ENCODE measurements around the gene CTXND2. TPM values are rescaled to one million over a fixed set of nuclear protein-coding genes. Genes with fewer than 3 reads are reported as not detected.
"Not testable (repeated sequence)": the region's sequence is repeated elsewhere in the genome, so short reads cannot be mapped to it uniquely, and the experiment has no call there.

Gene CTXND2
- total and polyA plus RNA-seq, 2 of the 8 experiments (the other 6 are each of a cell fraction or from before 2014, with no cell fraction given): not detected

- WGBS, 2 experiments (ENCODE audit: extremely low coverage in 1 of 2, insufficient coverage in 1 of 2, insufficient read length in 1 of 2, insufficient replicate concordance in 2 of 2, low coverage in 1 of 2, low lambda C conversion rate in 2 of 2, missing lambda C conversion rate in 1 of 2): 90% methylated on average over 6 of the region's 6 CpGs; no CpG with 5 or more reads in 1 of the 2 experiments
- H3K4me2 ChIP-seq (ENCODE audit: insufficient read depth in 1 of 2, low read depth in 2 of 2, low read length in 2 of 2); H3K4me3 ChIP-seq (ENCODE audit: extremely low read depth in 1 of 4, insufficient read depth in 2 of 4, low read depth in 3 of 4, low read length in 4 of 4); H3K4me1 ChIP-seq (replicated peaks in 1 of 4; ENCODE audit: control insufficient read depth in 3 of 4, insufficient read depth in 4 of 4, low read length in 3 of 4); H4K5ac ChIP-seq (ENCODE audit: insufficient read length, low read depth, low read length); DNase-seq (ENCODE audit: low read depth in 1 of 2, low spot score in 2 of 2); H2AK5ac ChIP-seq (ENCODE audit: low read depth, low read length); H3K23ac ChIP-seq (ENCODE audit: insufficient read length); H3K9me3 ChIP-seq (ENCODE audit: insufficient read depth in 2 of 2, low read depth in 1 of 2, low read length in 1 of 2); H3K79me1 ChIP-seq (ENCODE audit: low read depth, low read length); H2BK12ac ChIP-seq (ENCODE audit: low read depth, low read length); H2BK15ac ChIP-seq (ENCODE audit: low read length); H3K14ac ChIP-seq (ENCODE audit: insufficient read length); H4K20me1 ChIP-seq (replicated peaks in 1 of 2; ENCODE audit: control insufficient read depth in 1 of 2, insufficient read depth in 2 of 2, low read length in 2 of 2); H3K4ac ChIP-seq (replicated peaks; ENCODE audit: insufficient read length, low read depth, low read length); H2BK5ac ChIP-seq (ENCODE audit: low read depth, low read length); CTCF ChIA-PET (ENCODE audit: partially characterized antibody); H3K56ac ChIP-seq (replicated peaks; ENCODE audit: insufficient read length, low read depth, low read length); POLR2A ChIA-PET (ENCODE audit: partially characterized antibody); H2AFZ ChIP-seq (ENCODE audit: low read length); H3K9ac ChIP-seq (replicated peaks in 1 of 4; ENCODE audit: extremely low read depth in 1 of 4, low read depth in 3 of 4, low read length in 3 of 4); H2BK20ac ChIP-seq (ENCODE audit: low read length); H4K91ac ChIP-seq (replicated peaks; ENCODE audit: insufficient read length, low read length); H4K8ac ChIP-seq (ENCODE audit: extremely low read depth, insufficient read depth, low read length); H3K27ac ChIP-seq (ENCODE audit: low read depth, low read length); H2BK120ac ChIP-seq (replicated peaks; ENCODE audit: low read depth, low read length); H3K18ac ChIP-seq (ENCODE audit: extremely low read depth, low read length); H3K27me3 ChIP-seq (replicated peaks in 1 of 4; ENCODE audit: control insufficient read depth in 3 of 4, extremely low read depth in 1 of 4, insufficient read depth in 3 of 4, low read length in 3 of 4); H3K23me2 ChIP-seq (ENCODE audit: low read depth, low read length); FAIRE-seq: not testable (repeated sequence)
- peaks cover 15 to 47% (median 26%) of the 10 kb centered on the region in 4 experiments for H3K36me3 ChIP-seq (ENCODE audit: control insufficient read depth in 2 of 4, insufficient read depth in 4 of 4, low read length in 3 of 4)
- H3K79me2 ChIP-seq (ENCODE audit: control insufficient read depth in 1 of 2, insufficient read depth in 2 of 2, low read length in 2 of 2): peaks cover 0 to 15% of the 10 kb centered on the region in 2 experiments; a peak in 2 of 4 replicates
Measured at GRCh38 chr1:150928775-150929174, 41.8 kb downstream of the CTXND2 start.

All from H1 (cell line).